GM12878 (cell line): ENCODE data around the gene ECT2L. TPM values are rescaled to one million over a fixed set of nuclear protein-coding genes. Genes with fewer than 3 reads are reported as not detected.

ENCODE experiments used
- ATAC-seq: fragments of 200-7000 bp; cut with Tn5 transposase; 3 replicates; pipeline ENCODE4 v1.9.1; 2020; ENCODE audit warnings: mild to moderate bottlenecking, moderate library complexity
- BruUV-seq: library from RNA; stranded (reverse); fragments of 400-500 nt; replicated peaks from 2 replicates; lab custom pipeline; 2021; lab: Mats Ljungman, UMichigan
- CTCF ChIA-PET: fragments of 300-600 bp; sonication (Branson Sonifier 250); formaldehyde crosslinking; extraction: SDS; loops from one replicate; lab custom pipeline; 2021; ENCODE audit warnings: inconsistent platforms; lab: Yijun Ruan, JAX
- POLR2A ChIA-PET: fragments of 350-600 bp; formaldehyde crosslinking; extraction: SDS; loops from one replicate; lab custom pipeline; 2021; ENCODE audit warnings: inconsistent platforms; lab: Charles Lee
- RAD21 ChIA-PET: fragments of 300-600 bp; sonication (Branson Sonifier 250); formaldehyde crosslinking; loops from one replicate; lab custom pipeline; 2023; ENCODE audit warnings: antibody characterized with exemption; ENCODE audit not compliant: unreplicated experiment; lab: Charles Lee
- SMC1A ChIA-PET: fragments of 300-600 bp; sonication (Branson Sonifier 250); formaldehyde crosslinking; loops from one replicate; lab custom pipeline; 2023; ENCODE audit not compliant: unreplicated experiment, uncharacterized antibody; lab: Charles Lee
- DNase-seq: peaks from one replicate; pipeline ENCODE4 v3.0.0-alpha.2; 2011; ENCODE audit warnings: low read depth, low spot score
- FAIRE-seq: peaks from 3 replicates; lab custom pipeline; 2011; peaks lifted over from hg19 to GRCh38; lab: Jason Lieb, UNC
- H2AFZ ChIP-seq: 2 replicates; pipeline ENCODE4 v1.6.0; 2011; ENCODE audit warnings: low read depth, low read length, control low read depth; ENCODE audit not compliant: control insufficient read depth
- H3K27ac ChIP-seq: 2 replicates; pipeline ENCODE4 v1.5.1; 2011; ENCODE audit warnings: control low read depth; ENCODE audit not compliant: control insufficient read depth, insufficient read depth
- H3K27me3 ChIP-seq, 2 experiments: replicated peaks in 1 of 2; 2 replicates each; pipeline versions ENCODE4 v1.6.0 to v1.6.1; 2011; ENCODE audit warnings: low read length in 1 of 2; ENCODE audit not compliant: control insufficient read depth in 2 of 2, insufficient read depth in 2 of 2
- H3K36me3 ChIP-seq, 2 experiments: 2 replicates each; pipeline ENCODE4 v1.5.1; 2011; ENCODE audit warnings: low read length in 1 of 2; ENCODE audit not compliant: control insufficient read depth in 2 of 2, insufficient read depth in 2 of 2
- H3K4me1 ChIP-seq: 2 replicates; pipeline ENCODE4 v1.6.1; 2011; ENCODE audit warnings: mild to moderate bottlenecking, low read length, moderate library complexity, mixed read lengths; ENCODE audit not compliant: control insufficient read depth, insufficient read depth
- H3K4me2 ChIP-seq: 2 replicates; pipeline ENCODE4 v1.6.0; 2011; ENCODE audit warnings: control low read depth; ENCODE audit not compliant: control insufficient read depth, insufficient read depth
- H3K4me3 ChIP-seq: fragments of 200-600 bp; sonication (generic); 2 replicates; pipeline ENCODE4 v1.5.1; 2016
- H3K79me2 ChIP-seq: 2 replicates; pipeline ENCODE4 v1.6.0; 2011; ENCODE audit warnings: low read length; ENCODE audit not compliant: control insufficient read depth, insufficient read depth
- H3K9ac ChIP-seq: 2 replicates; pipeline ENCODE4 v1.8.0; 2011; ENCODE audit warnings: low read length, control low read depth, mixed read lengths; ENCODE audit not compliant: control insufficient read depth, insufficient read depth
- H3K9me3 ChIP-seq: replicated peaks from 3 replicates; pipeline ENCODE4 v1.5.1; 2011; ENCODE audit warnings: mild to moderate bottlenecking, low read length; ENCODE audit not compliant: control insufficient read depth, insufficient read depth
- H4K20me1 ChIP-seq: 2 replicates; pipeline ENCODE4 v1.6.0; 2011; ENCODE audit not compliant: control insufficient read depth, insufficient read depth
- CEBPB ChIP-seq, 2 experiments: fragments of 150-350 bp in 1 of 2; IDR thresholded peaks; 2 replicates each; pipeline ENCODE4 v1.6.1; 2012 to 2014; ENCODE audit warnings: low read depth in 2 of 2, low read length in 2 of 2, borderline replicate concordance in 1 of 2, inconsistent platforms in 1 of 2
- CHD1 ChIP-seq: IDR thresholded peaks from 2 replicates; pipeline ENCODE4 v1.6.1; 2012; ENCODE audit warnings: low read depth, low read length, improper control_type of control experiment
- IRF5 ChIP-seq: fragments of 450-650 bp; IDR thresholded peaks from 2 replicates; pipeline ENCODE4 v1.6.1; 2017; ENCODE audit warnings: borderline replicate concordance
- JUNB ChIP-seq: IDR thresholded peaks from 2 replicates; pipeline ENCODE4 v1.6.1; 2016; ENCODE audit warnings: antibody characterized with exemption, mild to moderate bottlenecking
- KAT2A ChIP-seq: conservative IDR thresholded peaks from 2 replicates; pipeline ENCODE4 v1.6.1; 2011; ENCODE audit warnings: low read depth, low read length; ENCODE audit not compliant: control insufficient read depth
- KLF5 ChIP-seq: fragments of 450-650 bp; IDR thresholded peaks from 2 replicates; pipeline ENCODE4 v1.6.1; 2014; ENCODE audit warnings: mild to moderate bottlenecking; ENCODE audit not compliant: partially characterized antibody
- NBN ChIP-seq: fragments of 450-650 bp; IDR thresholded peaks from 2 replicates; pipeline ENCODE4 v1.6.1; 2016
- POLR2AphosphoS2 ChIP-seq: IDR thresholded peaks from 2 replicates; pipeline ENCODE4 v1.6.1; 2011; ENCODE audit warnings: low read depth, mild to moderate bottlenecking, low read length, improper control_type of control experiment, moderate library complexity
- RAD51 ChIP-seq: fragments of 450-650 bp; IDR thresholded peaks from 2 replicates; pipeline ENCODE4 v1.6.1; 2016; ENCODE audit warnings: moderate library complexity, mild to moderate bottlenecking, inconsistent platforms
- SIX5 ChIP-seq: IDR thresholded peaks from 2 replicates; pipeline ENCODE4 v1.6.1; 2011; ENCODE audit warnings: mild to moderate bottlenecking, low read depth, low read length, moderate library complexity; ENCODE audit not compliant: severe bottlenecking
- SKIL ChIP-seq: fragments of 450-650 bp; IDR thresholded peaks from 2 replicates; pipeline ENCODE4 v1.6.1; 2017; ENCODE audit warnings: mild to moderate bottlenecking, low read depth, inconsistent platforms; ENCODE audit not compliant: poor library complexity, severe bottlenecking
- WGBS: methylation state at CpG from one replicate; pipeline ENCODE4 v1.1.6; 2016; ENCODE audit warnings: low lambda C conversion rate; ENCODE audit not compliant: insufficient replicate concordance, insufficient coverage; ENCODE audit errors: missing lambda C conversion rate; 5-methylcytosine and 5-hydroxymethylcytosine counted together
- in situ Hi-C: fragments of 300-500 bp; cut with MboI; formaldehyde crosslinking; loops from 9 replicates; pipeline ENCODE4 v1.14.3; 2018; ENCODE audit warnings: mixed read lengths
- intact Hi-C: fragments of 100-400 bp; cut with micrococcal nuclease; formaldehyde crosslinking; loops from one replicate; pipeline ENCODE4 v1.14.2; 2022; ENCODE audit not compliant: unreplicated experiment
- polyA plus RNA-seq, 11 experiments: library from polyadenylated mRNA; depleted of rRNA in 4 of 11; unstranded in 6 of 11; stranded (reverse) in 5 of 11; fragments of >200 nt; fragmentation: Nextera tagmentation in 4 of 11; fragmentation: Illumina TruSeq in 1 of 11; extraction: Ambion mirVana in 4 of 11; extraction: Trizol in 1 of 11; gene quantifications; 1 replicate in 1 of 11; 2 replicates in 10 of 11; pipeline versions ENCODE4 v1.2.1 to v1.2.3, GENCODE V29; 2011 to 2016; ENCODE audit warnings: inconsistent platforms in 2 of 11, missing spikeins in 2 of 11, low read depth in 1 of 11
- total RNA-seq, 4 experiments: library from RNA; depleted of rRNA in 3 of 4; stranded (reverse); fragments of >200 nt in 3 of 4; fragmentation: Illumina TruSeq in 1 of 4; extraction: Trizol in 1 of 4; gene quantifications; 2 replicates each; pipeline versions ENCODE4 v1.2.1 to v1.2.3, GENCODE V29; 2013 to 2021
- TF ChIP-seq, protein P1 (sequence below): fragments of 450-650 bp; formaldehyde crosslinking; IDR thresholded peaks from 2 replicates; pipeline ENCODE4 v1.4.0; 2020; ENCODE audit warnings: mild to moderate bottlenecking, moderate library complexity
- TF ChIP-seq, protein P2 (sequence below): IDR thresholded peaks from 2 replicates; pipeline ENCODE4 v1.6.1; 2012; ENCODE audit warnings: mild to moderate bottlenecking, low read depth, low read length

Gene ECT2L
- total and polyA plus RNA-seq, 10 of the 15 experiments (the other 5 are each of a cell fraction or from before 2014, with no cell fraction given) = 0.05 to 0.09 TPM; not detected in 8

GRCh38 chr6:138778331-138778730, 17.6 kb upstream of the ECT2L start:
- CTCF ChIA-PET = no interaction called here
- intact Hi-C loops = no loop called here
- no peak for TF ChIP-seq CEBPB (IDR thresholded peaks at IDR 0.05; ENCODE audit: borderline replicate concordance in 1 of 2, low read depth in 2 of 2, low read length in 2 of 2)
- no peak for TF ChIP-seq RAD51
- no peak for TF ChIP-seq POLR2AphosphoS2
- no peak for TF ChIP-seq IRF5
- TF ChIP-seq, protein P1, sequence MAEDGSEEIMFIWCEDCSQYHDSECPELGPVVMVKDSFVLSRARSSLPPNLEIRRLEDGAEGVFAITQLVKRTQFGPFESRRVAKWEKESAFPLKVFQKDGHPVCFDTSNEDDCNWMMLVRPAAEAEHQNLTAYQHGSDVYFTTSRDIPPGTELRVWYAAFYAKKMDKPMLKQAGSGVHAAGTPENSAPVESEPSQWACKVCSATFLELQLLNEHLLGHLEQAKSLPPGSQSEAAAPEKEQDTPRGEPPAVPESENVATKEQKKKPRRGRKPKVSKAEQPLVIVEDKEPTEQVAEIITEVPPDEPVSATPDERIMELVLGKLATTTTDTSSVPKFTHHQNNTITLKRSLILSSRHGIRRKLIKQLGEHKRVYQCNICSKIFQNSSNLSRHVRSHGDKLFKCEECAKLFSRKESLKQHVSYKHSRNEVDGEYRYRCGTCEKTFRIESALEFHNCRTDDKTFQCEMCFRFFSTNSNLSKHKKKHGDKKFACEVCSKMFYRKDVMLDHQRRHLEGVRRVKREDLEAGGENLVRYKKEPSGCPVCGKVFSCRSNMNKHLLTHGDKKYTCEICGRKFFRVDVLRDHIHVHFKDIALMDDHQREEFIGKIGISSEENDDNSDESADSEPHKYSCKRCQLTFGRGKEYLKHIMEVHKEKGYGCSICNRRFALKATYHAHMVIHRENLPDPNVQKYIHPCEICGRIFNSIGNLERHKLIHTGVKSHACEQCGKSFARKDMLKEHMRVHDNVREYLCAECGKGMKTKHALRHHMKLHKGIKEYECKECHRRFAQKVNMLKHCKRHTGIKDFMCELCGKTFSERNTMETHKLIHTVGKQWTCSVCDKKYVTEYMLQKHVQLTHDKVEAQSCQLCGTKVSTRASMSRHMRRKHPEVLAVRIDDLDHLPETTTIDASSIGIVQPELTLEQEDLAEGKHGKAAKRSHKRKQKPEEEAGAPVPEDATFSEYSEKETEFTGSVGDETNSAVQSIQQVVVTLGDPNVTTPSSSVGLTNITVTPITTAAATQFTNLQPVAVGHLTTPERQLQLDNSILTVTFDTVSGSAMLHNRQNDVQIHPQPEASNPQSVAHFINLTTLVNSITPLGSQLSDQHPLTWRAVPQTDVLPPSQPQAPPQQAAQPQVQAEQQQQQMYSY (CRISPR knock-in tag) = no peak
- no peak for TF ChIP-seq JUNB
- no peak for TF ChIP-seq NBN
- TF ChIP-seq KLF5 = no peak
- no peak for TF ChIP-seq KAT2A
- no peak for TF ChIP-seq SKIL
- no peak for TF ChIP-seq CHD1
- no peak for TF ChIP-seq SIX5
- TF ChIP-seq, protein P2, sequence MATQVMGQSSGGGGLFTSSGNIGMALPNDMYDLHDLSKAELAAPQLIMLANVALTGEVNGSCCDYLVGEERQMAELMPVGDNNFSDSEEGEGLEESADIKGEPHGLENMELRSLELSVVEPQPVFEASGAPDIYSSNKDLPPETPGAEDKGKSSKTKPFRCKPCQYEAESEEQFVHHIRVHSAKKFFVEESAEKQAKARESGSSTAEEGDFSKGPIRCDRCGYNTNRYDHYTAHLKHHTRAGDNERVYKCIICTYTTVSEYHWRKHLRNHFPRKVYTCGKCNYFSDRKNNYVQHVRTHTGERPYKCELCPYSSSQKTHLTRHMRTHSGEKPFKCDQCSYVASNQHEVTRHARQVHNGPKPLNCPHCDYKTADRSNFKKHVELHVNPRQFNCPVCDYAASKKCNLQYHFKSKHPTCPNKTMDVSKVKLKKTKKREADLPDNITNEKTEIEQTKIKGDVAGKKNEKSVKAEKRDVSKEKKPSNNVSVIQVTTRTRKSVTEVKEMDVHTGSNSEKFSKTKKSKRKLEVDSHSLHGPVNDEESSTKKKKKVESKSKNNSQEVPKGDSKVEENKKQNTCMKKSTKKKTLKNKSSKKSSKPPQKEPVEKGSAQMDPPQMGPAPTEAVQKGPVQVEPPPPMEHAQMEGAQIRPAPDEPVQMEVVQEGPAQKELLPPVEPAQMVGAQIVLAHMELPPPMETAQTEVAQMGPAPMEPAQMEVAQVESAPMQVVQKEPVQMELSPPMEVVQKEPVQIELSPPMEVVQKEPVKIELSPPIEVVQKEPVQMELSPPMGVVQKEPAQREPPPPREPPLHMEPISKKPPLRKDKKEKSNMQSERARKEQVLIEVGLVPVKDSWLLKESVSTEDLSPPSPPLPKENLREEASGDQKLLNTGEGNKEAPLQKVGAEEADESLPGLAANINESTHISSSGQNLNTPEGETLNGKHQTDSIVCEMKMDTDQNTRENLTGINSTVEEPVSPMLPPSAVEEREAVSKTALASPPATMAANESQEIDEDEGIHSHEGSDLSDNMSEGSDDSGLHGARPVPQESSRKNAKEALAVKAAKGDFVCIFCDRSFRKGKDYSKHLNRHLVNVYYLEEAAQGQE = no peak

More at GRCh38 chr6:138778331-138778730, 17.6 kb upstream of the ECT2L start:
- BruUV-seq = no TSS peak
- Histone ChIP-seq H2AFZ (no peak overlapping the region), H3K4me1 (no peaks in the 10 kb centered on the region), H4K20me1 (no peaks in the 10 kb centered on the region), H3K9ac (no peak overlapping the region), H3K36me3 (no peaks in the 10 kb centered on the region), H3K4me2 (no peak overlapping the region), H3K4me3 (no peak overlapping the region), H3K79me2 (peaks cover 2% of the 10 kb centered on the region; the same call in 1 of the 2 replicates), H3K9me3 (no peaks in the 10 kb centered on the region), H3K27me3 (no peaks in the 10 kb centered on the region), H3K27ac (no peak overlapping the region)
- no peak for FAIRE-seq
- no peak for ATAC-seq
- ChIA-PET RAD21 (interaction anchor here (0.6 kb wide), 1 partner anchor 107 kb away, joined by 3 read pairs; no protein-coding TSS in a partner anchor), SMC1A (interaction anchor here (1.0 kb wide), 1 partner anchor 466 kb away, joined by 4 read pairs; no protein-coding TSS in a partner anchor), POLR2A (interaction anchor here (0.6 to 1.0 kb wide), 2 partner anchors 9 to 504 kb away, joined by 3 read pairs; no protein-coding TSS in a partner anchor)
- in situ Hi-C loops = no loop called here
- 87% methylated on average over 6 of the region's 6 CpGs for WGBS
- DNase-seq = no peak
